ENCODE data around the gene HIGD1A. TPM values are rescaled to one million over a fixed set of nuclear protein-coding genes. Genes with fewer than 3 reads are reported as not detected.
"Not testable (repeated sequence)": the region's sequence is repeated elsewhere in the genome, so short reads cannot be mapped to it uniquely, and the experiment has no call there.

The HIGD1A gene
- total RNA-seq, 1 experiment from 2014 or later: 182 TPM

DNA sequence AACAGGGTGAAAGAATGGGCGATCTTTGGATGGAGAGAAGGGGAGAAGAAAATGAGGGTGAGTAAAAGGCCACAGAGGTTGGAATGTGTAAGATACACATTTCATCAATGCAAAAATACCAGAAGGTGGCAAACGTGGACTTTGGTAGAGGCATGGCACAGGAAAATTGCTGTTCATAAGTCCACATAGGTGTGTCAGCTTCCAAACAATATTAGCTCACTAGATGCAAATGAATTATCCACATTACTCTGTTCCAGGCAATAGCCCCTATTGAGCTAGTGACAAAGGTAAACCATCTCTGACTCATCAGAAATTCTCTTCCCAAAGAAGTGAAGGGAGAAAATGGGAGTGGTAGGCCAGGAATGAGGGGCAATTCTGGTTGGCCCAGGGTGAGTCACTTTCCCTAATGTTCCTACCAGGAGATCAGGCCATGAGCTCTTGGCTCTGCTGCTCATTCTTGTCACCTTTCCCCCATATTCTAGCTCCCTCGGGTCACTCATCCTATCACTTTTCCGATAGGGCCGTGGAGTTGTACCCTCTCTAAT lies 24.9 kb upstream of the HIGD1A start:
- no peak for DNase-seq (ENCODE audit: low spot score)

DNA sequence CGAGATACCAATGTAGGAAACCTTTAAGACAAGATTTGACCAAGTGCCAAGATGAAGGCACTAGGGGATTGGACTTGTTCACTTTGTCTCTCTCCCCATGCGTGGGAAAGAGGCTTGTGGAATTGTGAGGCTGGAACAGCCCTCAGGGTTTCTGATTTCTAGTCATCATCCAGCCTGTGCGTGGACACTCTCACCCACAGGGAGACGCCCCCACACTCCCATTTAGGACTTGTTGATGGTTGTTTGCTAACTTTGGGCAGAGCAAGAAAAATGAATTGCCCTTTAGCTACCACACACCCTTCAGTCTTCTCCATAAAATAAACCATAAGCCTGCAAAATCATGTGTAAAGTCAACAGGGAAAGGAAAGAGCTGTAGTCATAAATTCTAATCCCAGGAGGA lies 23.4 kb upstream of the HIGD1A start:
- DNase-seq (ENCODE audit: low spot score): no peak

- no peak for DNase-seq (ENCODE audit: low spot score)
Observed at GRCh38 chr3:42827023-42827422, 22.7 kb upstream of the HIGD1A start.

DNA sequence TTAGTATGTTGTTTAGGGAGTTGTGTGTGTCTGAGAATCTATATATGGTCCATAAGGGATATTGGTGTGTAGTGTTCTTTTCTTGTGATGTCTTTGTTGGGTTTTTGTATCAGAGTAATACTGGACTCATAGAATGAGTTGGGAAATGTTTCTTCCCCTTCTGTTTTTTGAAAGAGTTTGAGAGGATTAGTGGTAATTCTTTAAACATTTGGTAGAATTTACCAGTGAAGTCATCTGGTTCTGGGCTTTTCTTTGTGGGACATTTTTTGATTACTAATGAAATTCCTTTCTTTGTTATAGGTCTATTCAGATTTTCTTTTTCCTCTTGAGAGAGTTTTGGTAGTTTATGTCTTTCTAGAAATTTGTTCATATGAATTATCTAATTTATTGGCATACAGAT lies 21.9 kb upstream of the HIGD1A start:
- DNase-seq (ENCODE audit: low spot score): no peak

- no peak for DNase-seq (ENCODE audit: low spot score)
Observed at GRCh38 chr3:42823351-42823750, 19.1 kb upstream of the HIGD1A start.

GRCh38 chr3:42822828-42823227 lies 18.5 kb upstream of the HIGD1A start:
- no peak for DNase-seq (ENCODE audit: low spot score)

DNA sequence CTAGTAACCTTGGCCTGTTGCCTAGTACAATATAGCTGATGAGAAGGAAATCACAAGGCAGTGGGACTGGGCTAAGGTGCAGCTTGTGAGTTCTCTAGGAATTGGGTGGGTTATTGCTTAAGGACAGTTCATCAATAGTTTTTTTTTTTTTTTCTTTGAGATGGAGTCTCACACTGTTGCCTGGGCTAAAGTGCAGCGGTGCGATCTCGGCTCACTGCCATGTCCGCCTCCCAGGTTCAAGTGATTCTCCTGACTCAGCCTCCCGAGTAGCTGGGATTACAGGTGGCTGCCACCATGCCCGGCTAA lies 16.4 kb upstream of the HIGD1A start:
- DNase-seq (ENCODE audit: low spot score): no peak

GRCh38 chr3:42819351-42819965 lies 15.2 kb upstream of the HIGD1A start:
- DNase-seq (ENCODE audit: low spot score): peak; percentile 18

- DNase-seq (ENCODE audit: low spot score): no peak
Observed at GRCh38 chr3:42815826-42816225, 11.5 kb upstream of the HIGD1A start.

DNA sequence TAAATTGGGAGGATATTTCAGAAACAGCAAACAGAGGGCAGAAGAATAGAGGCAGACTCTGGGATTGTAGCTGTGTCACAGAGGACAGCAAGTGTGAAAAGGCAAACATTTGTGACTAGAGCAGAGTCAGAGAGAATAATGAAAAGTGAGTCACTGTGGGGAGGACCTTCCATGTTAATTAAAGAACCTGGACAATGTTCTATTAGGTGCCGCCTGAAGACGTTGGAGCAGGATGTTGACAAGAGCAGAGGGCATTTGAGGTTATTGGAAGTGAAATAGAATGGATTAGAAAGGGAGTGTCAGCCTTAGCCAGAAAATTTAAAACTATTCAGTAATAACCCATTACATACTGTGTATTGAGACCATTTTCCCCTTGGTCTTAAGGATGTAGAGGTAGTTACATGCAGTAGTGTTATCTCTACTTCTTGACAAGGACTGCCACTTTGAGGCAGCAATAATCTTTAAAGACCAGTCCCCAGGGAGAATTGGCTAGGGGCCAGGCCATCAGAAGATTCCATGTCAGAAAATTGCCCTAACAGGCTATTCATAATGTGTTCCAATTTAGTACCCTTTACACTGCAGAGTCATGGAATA lies 10.7 kb upstream of the HIGD1A start:
- no peak for DNase-seq (ENCODE audit: low spot score)

GRCh38 chr3:42814246-42814645 lies 10.0 kb upstream of the HIGD1A start:
- DNase-seq (ENCODE audit: low spot score): no peak

GRCh38 chr3:42811118-42811883 lies 7.0 kb upstream of the HIGD1A start:
- not testable (repeated sequence) for DNase-seq (ENCODE audit: low spot score)

DNA sequence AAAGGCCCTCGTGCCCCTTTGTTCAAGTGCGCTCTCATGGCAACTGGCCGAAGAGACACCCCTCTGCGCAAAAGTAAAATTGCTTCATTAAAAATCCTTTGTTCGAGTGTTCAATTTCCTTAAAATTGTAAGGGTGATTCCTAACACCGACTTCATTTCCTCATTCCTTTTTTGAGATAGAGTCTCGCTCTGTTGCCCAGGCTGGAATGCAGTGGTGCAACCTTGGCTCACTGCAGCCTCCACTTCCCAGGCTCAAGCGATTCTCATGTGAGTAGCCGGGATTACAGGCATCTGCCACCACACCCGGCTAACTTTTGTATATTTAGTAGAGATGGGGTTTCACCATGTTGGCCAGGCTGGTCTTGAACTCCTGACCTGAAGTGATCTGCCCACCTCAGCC lies 6.4 kb upstream of the HIGD1A start:
- DNase-seq (ENCODE audit: low spot score): not testable (repeated sequence)

DNA sequence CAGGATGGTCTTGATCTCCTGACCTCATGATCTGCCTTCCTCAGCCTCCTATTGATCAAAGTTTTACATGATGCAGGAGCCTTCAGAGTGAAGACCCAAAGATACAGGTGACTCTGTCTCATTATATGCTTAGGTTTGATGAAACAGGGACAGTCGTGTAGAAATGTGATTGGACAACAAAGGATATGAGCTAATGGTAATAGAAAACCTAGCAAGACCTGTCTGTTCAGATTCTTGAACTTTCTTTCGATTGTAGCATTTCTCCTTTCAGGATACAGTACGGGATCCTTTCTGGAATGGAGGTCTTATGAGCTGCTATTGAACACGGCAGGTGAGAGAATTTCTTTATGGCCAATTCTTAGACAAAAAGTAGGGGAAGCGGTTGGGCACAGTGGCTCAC lies 4.9 kb upstream of the HIGD1A start, which contains the start of gene ACKR2:
ACKR2 (plus strand) TSS at position 244 of the 400 bp plus-strand sequence. CDS start 55,058 bp downstream, outside the sequence.
- no peak for DNase-seq (ENCODE audit: low spot score)

DNA sequence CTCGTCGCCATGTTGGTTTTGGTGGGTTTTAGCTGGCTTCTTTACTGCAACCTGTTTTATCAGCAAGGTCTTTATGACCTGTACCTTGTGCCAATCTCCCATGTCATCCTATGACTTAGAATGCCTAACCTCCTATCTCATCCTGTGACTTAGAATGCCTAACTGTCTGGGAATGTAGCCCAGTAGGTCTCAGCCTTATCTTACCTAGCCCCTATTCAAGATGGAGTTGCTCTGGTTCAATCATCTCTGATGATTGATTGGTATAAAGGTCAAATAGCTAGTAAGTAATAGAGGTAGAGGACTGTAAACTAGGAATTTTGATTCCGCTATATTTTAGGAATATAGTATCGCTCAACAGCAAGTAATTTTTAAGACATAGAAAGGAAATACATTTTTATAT lies 3.6 kb upstream of the HIGD1A start:
- no peak for DNase-seq (ENCODE audit: low spot score)

DNA sequence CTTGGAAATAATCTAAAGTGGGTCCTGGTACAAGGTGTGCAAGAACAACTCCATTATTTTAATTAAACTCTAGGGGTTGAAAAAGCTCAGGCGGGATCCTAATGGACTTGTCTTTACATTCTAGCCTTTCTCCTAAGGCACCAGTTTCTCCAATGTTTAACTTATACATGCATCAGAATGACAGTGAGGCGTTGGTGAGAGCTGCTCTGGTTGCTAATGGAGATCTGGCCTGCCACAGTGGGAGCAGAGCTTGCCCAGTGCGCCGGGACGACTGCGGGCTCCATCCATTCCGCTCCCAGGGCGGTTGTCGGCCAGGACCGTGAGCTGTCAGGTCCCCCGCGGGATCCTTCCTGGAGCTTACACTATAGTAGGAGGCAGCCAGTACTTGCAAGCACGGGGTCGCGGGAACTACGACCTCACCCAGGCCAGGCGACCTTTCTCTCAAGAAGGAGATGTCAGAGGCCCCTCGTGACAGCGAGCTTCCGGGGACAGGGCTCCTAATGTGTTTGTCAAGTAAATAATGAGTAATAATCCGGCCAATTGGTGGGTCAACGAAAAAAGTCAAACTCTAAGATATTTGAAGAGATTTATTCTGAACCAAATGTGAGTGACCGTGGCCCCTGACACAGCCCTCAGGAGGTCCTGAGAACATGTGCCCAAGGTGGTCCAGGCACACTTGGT lies 991 bp upstream of the HIGD1A start:
- no peak for DNase-seq (ENCODE audit: low spot score)

GRCh38 chr3:42804831-42805132 lies 492 bp upstream of the HIGD1A start:
- DNase-seq (ENCODE audit: low spot score): no peak

GRCh38 chr3:42803414-42804105 lies 730 bp downstream of the HIGD1A start:
- no peak for DNase-seq (ENCODE audit: low spot score)

GRCh38 chr3:42802876-42803413 lies 1.3 kb downstream of the HIGD1A start:
- no peak for DNase-seq (ENCODE audit: low spot score)

DNA sequence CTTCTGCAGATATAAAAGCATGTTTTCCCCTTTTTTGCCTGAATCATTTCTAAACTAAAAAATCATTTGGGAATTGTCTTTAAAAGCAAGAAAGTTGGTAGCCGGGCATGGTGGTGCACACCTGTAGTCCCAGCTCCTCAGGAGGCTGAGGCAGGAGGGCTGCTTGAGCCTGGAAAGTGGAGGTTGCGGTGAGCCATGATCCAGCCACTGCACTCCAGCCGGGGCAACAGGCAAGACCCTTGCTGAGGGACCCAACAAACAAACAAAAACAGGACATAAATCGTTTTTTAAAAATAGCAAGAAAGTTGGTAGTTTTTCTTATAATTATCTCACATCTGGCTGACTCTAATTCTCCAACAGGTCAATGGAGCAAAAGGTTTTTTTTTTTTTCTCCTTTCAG lies 2.5 kb downstream of the HIGD1A start:
- DNase-seq (ENCODE audit: low spot score): no peak

- no peak for DNase-seq (ENCODE audit: low spot score)
Observed at GRCh38 chr3:42801048-42801620, 3.2 kb downstream of the HIGD1A start.
